Activated CD4-positive, alpha-beta memory T cell treated with anti-CD3 and anti-CD28 coated beads, Interleukin-2, amount 10 ng/mL, durations not matched to agents 7 days and 5 days (primary cell): ENCODE results near the gene TMA7. TPM values are rescaled to one million over a fixed set of nuclear protein-coding genes. Genes with fewer than 3 reads are reported as not detected.

ENCODE experiments used
- CTCF ChIA-PET: fragments of 350-600 bp; sonication (Branson Sonifier 250); formaldehyde crosslinking; loops from one replicate; lab custom pipeline; 2021; ENCODE audit warnings: antibody characterized with exemption, inconsistent platforms; lab: Charles Lee
- POLR2A ChIA-PET: fragments of 350-600 bp; sonication (Branson Sonifier 250); formaldehyde crosslinking; loops from one replicate; lab custom pipeline; 2021; ENCODE audit warnings: antibody characterized with exemption; lab: Charles Lee
- DNase-seq: peaks from one replicate; pipeline ENCODE4 v3.0.0-alpha.2; 2020
- H3K27ac Mint-ChIP-seq: one replicate; pipeline ENCODE4 v1.8.0; 2021; ENCODE audit warnings: mild to moderate bottlenecking, mixed read lengths
- H3K27me3 Mint-ChIP-seq: one replicate; pipeline ENCODE4 v1.8.0; 2021; ENCODE audit warnings: mixed read lengths
- H3K36me3 Mint-ChIP-seq: one replicate; pipeline ENCODE4 v1.8.0; 2021; ENCODE audit warnings: low read depth, mixed read lengths
- H3K4me1 Mint-ChIP-seq: one replicate; pipeline ENCODE4 v1.8.0; 2021; ENCODE audit warnings: mixed read lengths
- H3K4me3 Mint-ChIP-seq: one replicate; pipeline ENCODE4 v1.8.0; 2021; ENCODE audit warnings: mild to moderate bottlenecking, mixed read lengths
- H3K9me3 Mint-ChIP-seq: one replicate; pipeline ENCODE4 v1.8.0; 2021; ENCODE audit warnings: mixed read lengths
- total RNA-seq, 2 experiments: library from RNA; stranded (reverse); gene quantifications; one replicate each; pipeline ENCODE4 v1.2.3, GENCODE V29; 2021

TMA7 gene
- total RNA-seq, 2 experiments from 2014 or later, result 240 to 241 TPM

GRCh38 chr3:48428088-48428571 is 11.9 kb upstream of the TMA7 start:
- Mint-ChIP-seq H3K4me1 (peaks cover 13% of the 10 kb centered on the region), H3K9me3 (no peaks in the 10 kb centered on the region), H3K27ac (no peak overlapping the region), H3K27me3 (peaks cover 18% of the 10 kb centered on the region), H3K36me3 (peaks cover 18% of the 10 kb centered on the region), H3K4me3 (peak overlapping the region; percentile 41)
- CTCF ChIA-PET, result interaction anchor here (3.1 kb wide), 1 partner anchor 8 kb away, joined by 17 read pairs; no protein-coding TSS in a partner anchor
- POLR2A ChIA-PET, result interaction anchor here (1.2 kb wide), 2 partner anchors 12 to 92 kb away, joined by 3 to 5 read pairs; partner anchors contain the start of genes CCDC51 and TMA7
- DNase-seq, result no peak

DNA sequence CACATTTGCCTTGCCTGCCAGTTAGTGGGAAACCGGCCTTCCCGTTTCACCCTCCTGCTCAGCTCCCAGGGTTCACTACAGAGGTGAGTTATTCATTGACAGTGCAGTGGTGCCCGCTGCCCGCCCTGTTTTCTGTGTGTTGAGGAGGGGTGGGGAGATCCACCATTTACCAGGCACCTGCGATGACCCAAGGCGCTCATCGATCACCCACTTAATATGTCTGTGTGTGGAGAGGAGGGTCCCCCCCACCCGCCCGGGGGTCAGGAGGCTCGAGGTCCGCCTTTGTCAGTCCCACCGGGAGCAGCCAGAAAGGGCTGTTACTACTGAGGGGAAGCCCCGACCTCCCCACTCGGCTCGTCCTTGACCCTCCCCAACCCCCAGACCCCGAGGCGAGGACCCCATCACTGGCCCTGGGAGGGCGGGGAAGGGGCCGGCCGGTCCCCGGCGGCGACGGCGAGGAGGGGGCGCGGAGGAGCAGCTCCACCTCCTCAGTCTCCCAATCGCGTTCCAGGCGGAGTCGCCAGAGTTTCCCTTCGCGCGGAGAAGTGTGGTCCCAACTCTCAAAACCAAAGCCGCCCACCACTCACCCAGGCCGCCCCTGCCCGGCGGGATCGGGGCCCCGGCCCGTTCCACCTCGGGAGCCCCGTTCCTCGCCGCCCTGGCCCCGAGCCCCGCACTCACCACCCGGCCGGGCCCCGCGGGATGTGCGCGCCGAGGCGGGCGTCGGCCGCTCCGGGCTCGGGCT is 11.3 kb upstream of the TMA7 start:
- no peaks in the 10 kb centered on the region for H3K9me3 Mint-ChIP-seq
- POLR2A ChIA-PET, result interaction anchor here (1.2 kb wide), 1 partner anchor 11 kb away, joined by 5 read pairs; the partner anchor contains the start of genes CCDC51 and TMA7

GRCh38 chr3:48429317-48429959 is 10.6 kb upstream of the TMA7 start:
- POLR2A ChIA-PET, result interaction anchor here (1.4 to 2.0 kb wide), 2 partner anchors 11 to 17 kb away, joined by 4 to 11 read pairs; partner anchors contain the start of genes ATRIP, CCDC51 and TMA7
- peak; percentile 54 for DNase-seq
- Mint-ChIP-seq H3K27ac (no peak overlapping the region), H3K27me3 (peaks cover 18% of the 10 kb centered on the region), H3K4me1 (peaks cover 21% of the 10 kb centered on the region), H3K36me3 (peaks cover 28% of the 10 kb centered on the region), H3K4me3 (peak overlapping the region; percentile 63), H3K9me3 (no peaks in the 10 kb centered on the region)
- CTCF ChIA-PET, result no interaction called here

More for the DNA sequence above, 11.3 kb upstream of the TMA7 start:
- CTCF ChIA-PET, result interaction anchor here (3.1 kb wide), 1 partner anchor 7 kb away, joined by 17 read pairs; no protein-coding TSS in a partner anchor
- H3K36me3 Mint-ChIP-seq, result peaks cover 22% of the 10 kb centered on the region
- DNase-seq, result no peak
- H3K27ac Mint-ChIP-seq, result no peak overlapping the region
- peak overlapping the region; percentile 41 for H3K4me3 Mint-ChIP-seq
- peaks cover 18% of the 10 kb centered on the region for H3K27me3 Mint-ChIP-seq
- H3K4me1 Mint-ChIP-seq, result peaks cover 15% of the 10 kb centered on the region

GRCh38 chr3:48429960-48430707 is 9.9 kb upstream of the TMA7 start, which contains the start of gene PLXNB1:
PLXNB1 (minus strand) TSS chr3:48430086; CDS start chr3:48424611, 5,475 bp downstream.
- Mint-ChIP-seq H3K27me3 (peaks cover 18% of the 10 kb centered on the region), H3K36me3 (peaks cover 28% of the 10 kb centered on the region), H3K4me3 (peak within 1 kb of the TSS; percentile 63), H3K9me3 (no peaks in the 10 kb centered on the region), H3K4me1 (peaks cover 27% of the 10 kb centered on the region), H3K27ac (no peak within 1 kb of the TSS)
- DNase-seq, result no peak
- ChIA-PET CTCF (interaction anchor here (1.2 to 1.4 kb wide), 2 partner anchors 9 to 30 kb away, joined by 4 read pairs; no protein-coding TSS in a partner anchor), POLR2A (interaction anchor here (1.4 to 2.0 kb wide), 2 partner anchors 10 to 16 kb away, joined by 4 to 11 read pairs; partner anchors contain the start of genes ATRIP, CCDC51 and TMA7)

- Mint-ChIP-seq H3K27me3 (peaks cover 18% of the 10 kb centered on the region), H3K27ac (no peak overlapping the region), H3K36me3 (peaks cover 28% of the 10 kb centered on the region), H3K4me1 (peaks cover 27% of the 10 kb centered on the region), H3K4me3 (peak overlapping the region; percentile 63), H3K9me3 (no peaks in the 10 kb centered on the region)
- POLR2A ChIA-PET, result interaction anchor here (1.4 to 2.0 kb wide), 2 partner anchors 9 to 16 kb away, joined by 4 to 11 read pairs; partner anchors contain the start of genes ATRIP, CCDC51 and TMA7
- CTCF ChIA-PET, result interaction anchor here (1.2 to 1.4 kb wide), 2 partner anchors 9 to 30 kb away, joined by 4 read pairs; no protein-coding TSS in a partner anchor
- DNase-seq, result no peak
Observed at GRCh38 chr3:48430708-48431101, 9.4 kb upstream of the TMA7 start.

DNA sequence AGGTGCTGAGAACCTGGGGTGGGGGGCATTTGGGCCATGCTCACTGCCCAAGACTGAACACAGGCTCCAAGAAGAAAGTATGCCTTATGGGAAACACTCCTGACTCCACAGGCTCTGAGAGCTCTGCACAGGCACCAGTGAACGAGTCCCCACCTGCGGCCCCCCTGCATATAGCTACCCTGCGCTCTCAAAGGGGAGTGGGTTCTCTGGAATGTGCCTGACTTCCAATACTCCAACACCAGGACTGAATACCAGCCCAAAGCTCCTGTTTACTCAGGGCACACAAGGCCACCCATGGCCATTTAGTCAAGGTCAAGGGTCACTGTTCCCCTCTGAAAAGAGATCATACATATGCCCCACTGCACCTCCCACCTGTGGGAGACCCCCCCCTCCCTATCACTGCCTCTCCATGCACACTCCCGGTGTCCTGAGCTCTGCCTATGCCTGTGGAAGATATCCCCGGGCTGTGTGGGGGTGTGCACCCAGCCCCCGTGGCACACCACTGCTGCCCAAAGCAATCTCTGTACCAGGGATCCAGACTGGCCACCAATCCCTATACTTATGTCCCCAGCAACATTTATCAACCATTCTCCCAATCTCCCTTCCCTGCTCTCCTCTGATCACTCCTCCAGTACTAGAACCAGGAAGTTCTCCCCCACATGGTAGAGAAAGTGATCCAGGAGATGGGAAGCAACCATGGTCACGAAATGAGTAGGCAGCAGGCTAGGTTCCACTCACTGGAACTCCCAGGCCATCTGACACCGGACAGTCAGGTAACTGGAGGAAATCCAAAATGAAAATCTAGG is 8.6 kb upstream of the TMA7 start:
- Mint-ChIP-seq H3K4me3 (peak overlapping the region; percentile 63), H3K27ac (no peak overlapping the region)
- POLR2A ChIA-PET, result interaction anchor here (1.4 to 2.0 kb wide), 2 partner anchors 9 to 15 kb away, joined by 3 to 11 read pairs; partner anchors contain the start of genes ATRIP, CCDC51 and TMA7

GRCh38 chr3:48432411-48433371 is 7.4 kb upstream of the TMA7 start:
- Mint-ChIP-seq H3K36me3 (peaks cover 28% of the 10 kb centered on the region), H3K27ac (no peak overlapping the region), H3K4me1 (peaks cover 29% of the 10 kb centered on the region), H3K9me3 (no peaks in the 10 kb centered on the region), H3K27me3 (peaks cover 9% of the 10 kb centered on the region), H3K4me3 (no peak overlapping the region)
- ChIA-PET CTCF (interaction anchor here (0.9 to 6.4 kb wide), 5 partner anchors 13 to 200 kb away, joined by 3 to 261 read pairs (median 4); partner anchors contain the start of gene ATRIP), POLR2A (interaction anchor here (0.9 to 1.4 kb wide), 3 partner anchors 8 to 14 kb away, joined by 3 to 5 read pairs (median 3); partner anchors contain the start of genes ATRIP and TMA7)
- DNase-seq, result no peak

More for the DNA sequence above, 8.6 kb upstream of the TMA7 start:
- CTCF ChIA-PET, result interaction anchor here (1.2 to 1.7 kb wide), 3 partner anchors 8 to 199 kb away, joined by 3 to 4 read pairs (median 4); no protein-coding TSS in a partner anchor
- peaks cover 18% of the 10 kb centered on the region for H3K27me3 Mint-ChIP-seq
- DNase-seq, result no peak
- peaks cover 27% of the 10 kb centered on the region for H3K4me1 Mint-ChIP-seq
- H3K9me3 Mint-ChIP-seq, result no peaks in the 10 kb centered on the region
- peaks cover 28% of the 10 kb centered on the region for H3K36me3 Mint-ChIP-seq

DNA sequence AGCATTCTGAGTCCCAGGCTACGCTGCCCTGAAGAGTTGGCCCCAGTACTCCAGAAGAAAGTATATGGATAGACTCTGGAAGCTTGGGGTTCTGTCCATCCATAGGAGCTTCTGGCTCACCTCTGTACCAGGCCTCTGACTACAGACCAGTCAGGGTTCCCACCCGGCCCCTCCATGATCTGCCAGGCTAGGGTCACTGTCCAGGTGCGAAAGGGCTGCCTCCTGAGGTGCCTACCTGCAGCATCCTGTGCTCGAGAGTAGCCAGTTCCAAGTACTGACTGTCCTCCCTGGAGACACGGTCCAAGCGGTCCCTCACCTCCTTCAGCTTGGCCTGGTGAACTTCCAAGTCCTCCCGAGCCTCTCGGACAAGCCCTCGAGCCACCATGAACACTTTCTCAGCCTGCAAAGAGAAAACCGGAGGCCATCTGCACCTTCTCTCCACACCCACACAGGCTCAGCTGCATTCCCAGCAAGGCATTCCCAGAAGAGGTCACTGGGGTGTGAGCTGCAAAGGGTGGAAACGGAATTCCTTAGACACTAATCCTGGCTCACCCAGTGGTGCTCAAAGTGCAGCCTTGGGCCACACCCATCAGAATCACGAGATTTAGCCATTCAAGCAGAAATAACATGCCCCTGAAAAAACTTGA is 6.5 kb upstream of the TMA7 start:
- H3K4me1 Mint-ChIP-seq, result peaks cover 34% of the 10 kb centered on the region
- H3K36me3 Mint-ChIP-seq, result peaks cover 28% of the 10 kb centered on the region
- DNase-seq, result no peak
- ChIA-PET CTCF (interaction anchor here (0.6 to 6.4 kb wide), 9 partner anchors 15 to 201 kb away, joined by 3 to 261 read pairs (median 4); partner anchors contain the start of genes ATRIP and PFKFB4), POLR2A (interaction anchor here (0.6 to 1.1 kb wide), 4 partner anchors 33 to 160 kb away, joined by 3 read pairs; no protein-coding TSS in a partner anchor)
- no peaks in the 10 kb centered on the region for H3K27me3 Mint-ChIP-seq
- H3K9me3 Mint-ChIP-seq, result no peaks in the 10 kb centered on the region
- H3K27ac Mint-ChIP-seq, result no peak overlapping the region
- H3K4me3 Mint-ChIP-seq, result no peak overlapping the region

GRCh38 chr3:48434591-48435222 is 5.3 kb upstream of the TMA7 start:
- Mint-ChIP-seq H3K9me3 (no peaks in the 10 kb centered on the region), H3K36me3 (peaks cover 28% of the 10 kb centered on the region), H3K4me3 (no peak overlapping the region), H3K4me1 (peaks cover 40% of the 10 kb centered on the region), H3K27me3 (no peaks in the 10 kb centered on the region), H3K27ac (no peak overlapping the region)
- ChIA-PET CTCF (interaction anchor here (1.1 to 6.4 kb wide), 7 partner anchors 14 to 166 kb away, joined by 3 to 261 read pairs (median 20); partner anchors contain the start of genes ATRIP and PFKFB4), POLR2A (interaction anchor here (1.0 to 2.6 kb wide), 3 partner anchors 34 to 161 kb away, joined by 3 to 13 read pairs (median 3); no protein-coding TSS in a partner anchor)
- no peak for DNase-seq
